Measurements from ENCODE around the gene CYTH1. TPM values are rescaled to one million over a fixed set of nuclear protein-coding genes. Genes with fewer than 3 reads are reported as not detected.

The CYTH1 gene
- total RNA-seq, 1 experiment from 2014 or later: 29.6 TPM

DNA sequence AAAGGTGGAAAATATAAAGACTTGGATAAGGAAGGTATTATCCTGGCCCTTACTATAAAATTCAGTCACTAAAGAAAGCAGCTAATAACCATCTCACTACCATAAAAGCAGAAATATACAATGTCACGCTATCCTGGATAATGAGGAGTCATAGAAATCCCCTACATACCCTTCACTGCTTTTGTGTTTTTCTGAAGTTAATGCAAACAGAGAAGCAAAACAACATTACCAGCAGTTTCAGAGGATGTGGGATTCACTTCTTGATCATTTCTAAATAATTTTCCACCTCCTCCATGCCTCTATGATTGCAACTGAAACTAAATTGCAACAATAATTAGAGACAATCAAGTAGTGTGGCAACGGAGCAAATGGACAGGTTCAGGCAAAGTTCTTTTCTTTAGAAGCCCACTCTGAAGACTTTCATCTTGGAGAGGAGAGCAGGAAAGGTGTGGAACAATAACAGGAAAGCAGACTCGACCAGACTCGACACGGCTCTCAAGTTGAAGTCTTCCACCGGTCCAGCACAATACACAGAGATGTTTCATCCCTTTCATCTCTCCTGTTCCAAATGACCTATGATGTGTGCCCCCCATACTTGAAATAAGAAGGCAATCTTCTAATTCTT is 10.2 kb downstream of the CYTH1 start:
- Histone ChIP-seq H3K27me3 (replicated peaks; ENCODE audit: control insufficient read depth, insufficient read depth, low read length) (no peaks in the 10 kb centered on the region), H3K4me3 (ENCODE audit: low read depth, low read length) (no peak overlapping the region), H3K36me3 (ENCODE audit: control insufficient read depth, insufficient read depth, low read length) (no peaks in the 10 kb centered on the region), H3K4me1 (no peaks in the 10 kb centered on the region), H3K9me3 (no peaks in the 10 kb centered on the region)
- no peaks in the 10 kb centered on the region for H3K9me3 Mint-ChIP-seq (ENCODE audit: unreplicated experiment)
- H3K27ac Mint-ChIP-seq (ENCODE audit: unreplicated experiment): no peak overlapping the region
- H3K4me3 Mint-ChIP-seq (ENCODE audit: unreplicated experiment): no peak overlapping the region
- no peaks in the 10 kb centered on the region for H3K4me1 Mint-ChIP-seq (ENCODE audit: low read depth, unreplicated experiment)
- DNase-seq: no peak
- CTCF ChIA-PET: interaction anchor here (0.6 kb wide), 1 partner anchor 731 kb away, joined by 5 read pairs; no protein-coding TSS in a partner anchor
- POLR2A ChIA-PET: no interaction called here
- TF ChIP-seq, protein P1, sequence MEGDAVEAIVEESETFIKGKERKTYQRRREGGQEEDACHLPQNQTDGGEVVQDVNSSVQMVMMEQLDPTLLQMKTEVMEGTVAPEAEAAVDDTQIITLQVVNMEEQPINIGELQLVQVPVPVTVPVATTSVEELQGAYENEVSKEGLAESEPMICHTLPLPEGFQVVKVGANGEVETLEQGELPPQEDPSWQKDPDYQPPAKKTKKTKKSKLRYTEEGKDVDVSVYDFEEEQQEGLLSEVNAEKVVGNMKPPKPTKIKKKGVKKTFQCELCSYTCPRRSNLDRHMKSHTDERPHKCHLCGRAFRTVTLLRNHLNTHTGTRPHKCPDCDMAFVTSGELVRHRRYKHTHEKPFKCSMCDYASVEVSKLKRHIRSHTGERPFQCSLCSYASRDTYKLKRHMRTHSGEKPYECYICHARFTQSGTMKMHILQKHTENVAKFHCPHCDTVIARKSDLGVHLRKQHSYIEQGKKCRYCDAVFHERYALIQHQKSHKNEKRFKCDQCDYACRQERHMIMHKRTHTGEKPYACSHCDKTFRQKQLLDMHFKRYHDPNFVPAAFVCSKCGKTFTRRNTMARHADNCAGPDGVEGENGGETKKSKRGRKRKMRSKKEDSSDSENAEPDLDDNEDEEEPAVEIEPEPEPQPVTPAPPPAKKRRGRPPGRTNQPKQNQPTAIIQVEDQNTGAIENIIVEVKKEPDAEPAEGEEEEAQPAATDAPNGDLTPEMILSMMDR (IDR thresholded peaks at IDR 0.05; ENCODE audit: insufficient read depth in 1 of 2, low read depth in 1 of 2, low read length in 1 of 2, severe bottlenecking in 1 of 2, unreplicated experiment in 1 of 2): no peak
- no peaks in the 10 kb centered on the region for H3K36me3 Mint-ChIP-seq (ENCODE audit: insufficient read depth, unreplicated experiment)
- BruUV-seq (replicated peaks): no TSS peak
- intact Hi-C loops (cut with micrococcal nuclease; ENCODE audit: unreplicated experiment): no loop called here
- H3K27me3 Mint-ChIP-seq (ENCODE audit: insufficient read depth, unreplicated experiment): no peaks in the 10 kb centered on the region

DNA sequence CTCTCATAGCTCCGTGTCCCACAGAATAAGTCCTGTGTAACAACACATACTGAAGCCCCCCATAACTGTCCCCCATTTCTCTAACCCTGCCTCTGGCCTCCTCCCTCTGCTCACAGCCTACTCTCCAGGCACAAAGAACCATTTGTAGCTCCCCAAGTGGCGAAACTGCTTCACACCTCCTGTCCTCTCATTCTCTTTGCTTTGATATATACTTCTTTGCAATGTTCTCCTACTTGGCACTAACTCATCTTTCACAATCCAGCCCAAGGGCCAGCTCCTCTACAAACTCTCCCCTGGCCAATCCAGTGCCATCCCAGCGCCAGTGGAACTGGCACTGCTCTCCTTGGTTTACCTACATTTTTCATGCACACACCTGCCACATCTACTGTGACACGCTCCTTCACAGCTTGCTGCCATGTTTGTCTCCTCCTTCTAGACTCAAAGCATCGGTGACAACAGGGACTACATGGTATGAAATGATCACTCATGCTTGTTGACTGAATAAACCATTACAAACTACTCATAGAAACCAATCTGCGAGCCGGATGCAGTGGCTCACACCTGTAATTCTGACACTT is 12.8 kb downstream of the CYTH1 start:
- Histone ChIP-seq H3K9me3 (no peaks in the 10 kb centered on the region), H3K27me3 (replicated peaks; ENCODE audit: control insufficient read depth, insufficient read depth, low read length) (no peaks in the 10 kb centered on the region), H3K36me3 (ENCODE audit: control insufficient read depth, insufficient read depth, low read length) (no peaks in the 10 kb centered on the region), H3K4me3 (ENCODE audit: low read depth, low read length) (no peak overlapping the region), H3K4me1 (no peaks in the 10 kb centered on the region; the same call in 1 of the 2 replicates)
- Mint-ChIP-seq H3K36me3 (ENCODE audit: insufficient read depth, unreplicated experiment) (no peaks in the 10 kb centered on the region), H3K4me3 (ENCODE audit: unreplicated experiment) (no peak overlapping the region), H3K4me1 (ENCODE audit: low read depth, unreplicated experiment) (no peaks in the 10 kb centered on the region), H3K27me3 (ENCODE audit: insufficient read depth, unreplicated experiment) (no peaks in the 10 kb centered on the region), H3K9me3 (ENCODE audit: unreplicated experiment) (no peaks in the 10 kb centered on the region), H3K27ac (ENCODE audit: unreplicated experiment) (no peak overlapping the region)
- POLR2A ChIA-PET: interaction anchor here (0.7 kb wide), 1 partner anchor 41 kb away, joined by 6 read pairs; no protein-coding TSS in a partner anchor
- TF ChIP-seq, protein P1 (IDR thresholded peaks at IDR 0.05; ENCODE audit: insufficient read depth in 1 of 2, low read depth in 1 of 2, low read length in 1 of 2, severe bottlenecking in 1 of 2, unreplicated experiment in 1 of 2): no peak
- CTCF ChIA-PET: interaction anchor here (0.5 to 0.6 kb wide), 2 partner anchors 22 to 558 kb away, joined by 3 read pairs; no protein-coding TSS in a partner anchor
- intact Hi-C loops (cut with micrococcal nuclease; ENCODE audit: unreplicated experiment): no loop called here
- no peak for DNase-seq
- no TSS peak for BruUV-seq (replicated peaks)

DNA sequence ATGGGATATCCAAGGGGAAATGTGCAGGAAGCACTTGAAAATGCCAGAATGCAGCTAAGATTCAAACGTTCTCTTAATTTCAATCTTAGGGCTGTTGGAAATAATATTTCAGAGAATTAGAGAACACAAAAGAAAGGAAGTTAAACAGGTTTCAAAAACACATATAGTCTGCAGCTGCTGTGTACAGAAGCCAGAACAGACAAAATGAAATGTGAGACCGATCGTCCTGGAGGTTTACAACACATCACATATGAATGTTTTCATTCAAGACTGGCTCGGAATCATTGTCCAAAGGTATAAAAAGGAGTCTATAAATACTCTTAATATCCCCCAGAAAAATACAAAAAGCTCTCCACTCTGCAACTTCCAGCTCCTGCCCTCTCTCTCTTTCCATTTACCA is 14.3 kb downstream of the CYTH1 start:
- DNase-seq: no peak
- Histone ChIP-seq H3K4me1 (no peaks in the 10 kb centered on the region; the same call in 1 of the 2 replicates), H3K4me3 (ENCODE audit: low read depth, low read length) (no peak overlapping the region), H3K9me3 (no peaks in the 10 kb centered on the region), H3K36me3 (ENCODE audit: control insufficient read depth, insufficient read depth, low read length) (no peaks in the 10 kb centered on the region), H3K27me3 (replicated peaks; ENCODE audit: control insufficient read depth, insufficient read depth, low read length) (no peaks in the 10 kb centered on the region)
- Mint-ChIP-seq H3K27ac (ENCODE audit: unreplicated experiment) (no peak overlapping the region), H3K4me1 (ENCODE audit: low read depth, unreplicated experiment) (no peaks in the 10 kb centered on the region), H3K27me3 (ENCODE audit: insufficient read depth, unreplicated experiment) (no peaks in the 10 kb centered on the region), H3K9me3 (ENCODE audit: unreplicated experiment) (no peaks in the 10 kb centered on the region), H3K36me3 (ENCODE audit: insufficient read depth, unreplicated experiment) (no peaks in the 10 kb centered on the region), H3K4me3 (ENCODE audit: unreplicated experiment) (no peak overlapping the region)
- TF ChIP-seq, protein P1 (IDR thresholded peaks at IDR 0.05; ENCODE audit: insufficient read depth in 1 of 2, low read depth in 1 of 2, low read length in 1 of 2, severe bottlenecking in 1 of 2, unreplicated experiment in 1 of 2): no peak
- BruUV-seq (replicated peaks): no TSS peak
- intact Hi-C loops (cut with micrococcal nuclease; ENCODE audit: unreplicated experiment): no loop called here
- ChIA-PET POLR2A (no interaction called here), CTCF (no interaction called here)
